Sigmoid colon (tissue), 7 donors: ENCODE measurements around the gene WIPF3. TPM values are rescaled to one million over a fixed set of nuclear protein-coding genes. Genes with fewer than 3 reads are reported as not detected.

Experiments
- DNase-seq: peaks from one replicate; pipeline ENCODE4 v3.0.0-alpha.2; 2019
- H3K27ac ChIP-seq, 4 donors: fragments of 200-600 bp; sonication (generic); one replicate each; pipeline ENCODE4 v1.5.1; 2016 to 2019; ENCODE audit warnings: mild to moderate bottlenecking in 1 of 4
- H3K27me3 ChIP-seq, 3 donors: fragments of 200-600 bp; sonication (generic); one replicate each; pipeline ENCODE4 v1.5.1; 2019; ENCODE audit warnings: mild to moderate bottlenecking in 1 of 3
- H3K36me3 ChIP-seq, 4 donors: fragments of 200-600 bp; sonication (generic); one replicate each; pipeline ENCODE4 v1.5.1; 2016 to 2019
- H3K4me1 ChIP-seq, 4 donors: fragments of 200-600 bp; sonication (generic); one replicate each; pipeline ENCODE4 v1.5.1; 2017 to 2019
- H3K4me3 ChIP-seq, 4 donors: fragments of 200-600 bp; sonication (generic); one replicate each; pipeline ENCODE4 v1.5.1; 2017 to 2019; ENCODE audit warnings: mild to moderate bottlenecking in 2 of 4, moderate library complexity in 1 of 4
- H3K9me3 ChIP-seq, 4 donors: fragments of 200-600 bp in 3 of 4; sonication (generic) in 3 of 4; one replicate each; pipeline versions ENCODE4 v1.5.1 to v1.6.1; 2013 to 2019
- EP300 ChIP-seq, 4 donors: sonication (generic); formaldehyde crosslinking; IDR thresholded peaks; one replicate each; pipeline ENCODE4 v1.6.1; 2017; ENCODE audit warnings: antibody characterized with exemption in 4 of 4
- POLR2A ChIP-seq, 2 donors: fragments of 450-650 bp; IDR thresholded peaks; one replicate each; pipeline ENCODE4 v1.6.1; 2016; ENCODE audit warnings: antibody characterized with exemption in 2 of 2, mild to moderate bottlenecking in 2 of 2, moderate library complexity in 2 of 2
- POLR2AphosphoS5 ChIP-seq, 4 donors: sonication (generic); formaldehyde crosslinking; IDR thresholded peaks; one replicate each; pipeline ENCODE4 v1.6.1; 2017; ENCODE audit warnings: antibody characterized with exemption in 4 of 4
- WGBS, 2 donors: extraction: QIAGEN DNeasy Blood & Tissue Kit; methylation state at CpG; one replicate each; pipeline ENCODE4 v1.1.7; 2013; 5-methylcytosine and 5-hydroxymethylcytosine counted together
- intact Hi-C: fragments of 100-400 bp; cut with DNase I; formaldehyde crosslinking; loops from one replicate; pipeline ENCODE4 v1.15.1; 2023
- polyA plus RNA-seq, 3 donors: library from polyadenylated mRNA; stranded (reverse); fragments of 200-250 nt; gene quantifications; one replicate each; pipeline ENCODE4 v1.2.3, GENCODE V29; 2013
- small RNA-seq, 3 donors: library from RNA; depleted of rRNA; stranded (forward); fragments of <200 nt; gene quantifications; one replicate each; pipeline ENCODE3, GENCODE V24; 2016
- total RNA-seq, 4 donors: library from RNA; depleted of rRNA; stranded (reverse); fragments of >200 nt; gene quantifications; one replicate each; pipeline ENCODE4 v1.1.0, GENCODE V29; 2016
- TF ChIP-seq, protein P1 (sequence below), 4 experiments: fragments of 450-650 bp in 3 of 4; fragments of 200-600 bp in 1 of 4; IDR thresholded peaks; one replicate each; pipeline ENCODE4 v1.5.1; 2016 to 2019; ENCODE audit warnings: antibody characterized with exemption in 4 of 4, mild to moderate bottlenecking in 3 of 4, moderate library complexity in 2 of 4
- donor health status: healthy with polysubstance abuse.
- donor health status: Bipolar disorder and iron deficiency.
- donor health status: healthy.

Gene WIPF3
- total and polyA plus RNA-seq, 7 donors = 0.46 to 4.7 (median 0.71) TPM

- intact Hi-C loops = no loop called here
- 97% methylated on average over 1 of the region's 1 CpG for WGBS, 2 donors
- Histone ChIP-seq H3K9me3 (no peaks in the 10 kb centered on the region), H3K4me1 (peaks cover 0 to 3% (median 0%) of the 10 kb centered on the region in 4 donors), H3K27me3 (no peaks in the 10 kb centered on the region), H3K36me3 (peaks cover 0 to 4% (median 0%) of the 10 kb centered on the region in 4 donors), H3K4me3 (no peak overlapping the region), H3K27ac (no peak overlapping the region)
- no peak for DNase-seq
- TF ChIP-seq, protein P1, sequence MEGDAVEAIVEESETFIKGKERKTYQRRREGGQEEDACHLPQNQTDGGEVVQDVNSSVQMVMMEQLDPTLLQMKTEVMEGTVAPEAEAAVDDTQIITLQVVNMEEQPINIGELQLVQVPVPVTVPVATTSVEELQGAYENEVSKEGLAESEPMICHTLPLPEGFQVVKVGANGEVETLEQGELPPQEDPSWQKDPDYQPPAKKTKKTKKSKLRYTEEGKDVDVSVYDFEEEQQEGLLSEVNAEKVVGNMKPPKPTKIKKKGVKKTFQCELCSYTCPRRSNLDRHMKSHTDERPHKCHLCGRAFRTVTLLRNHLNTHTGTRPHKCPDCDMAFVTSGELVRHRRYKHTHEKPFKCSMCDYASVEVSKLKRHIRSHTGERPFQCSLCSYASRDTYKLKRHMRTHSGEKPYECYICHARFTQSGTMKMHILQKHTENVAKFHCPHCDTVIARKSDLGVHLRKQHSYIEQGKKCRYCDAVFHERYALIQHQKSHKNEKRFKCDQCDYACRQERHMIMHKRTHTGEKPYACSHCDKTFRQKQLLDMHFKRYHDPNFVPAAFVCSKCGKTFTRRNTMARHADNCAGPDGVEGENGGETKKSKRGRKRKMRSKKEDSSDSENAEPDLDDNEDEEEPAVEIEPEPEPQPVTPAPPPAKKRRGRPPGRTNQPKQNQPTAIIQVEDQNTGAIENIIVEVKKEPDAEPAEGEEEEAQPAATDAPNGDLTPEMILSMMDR (IDR thresholded peaks at IDR 0.05) = no peak
- no peak for TF ChIP-seq POLR2A (IDR thresholded peaks at IDR 0.05)
- no peak for TF ChIP-seq POLR2AphosphoS5 (IDR thresholded peaks at IDR 0.05)
- no peak for TF ChIP-seq EP300 (IDR thresholded peaks at IDR 0.05)
Measured at GRCh38 chr7:29962035-29962434, 155.7 kb downstream of the WIPF3 start.

- Histone ChIP-seq H3K27ac (no peak overlapping the region), H3K9me3 (no peaks in the 10 kb centered on the region), H3K4me1 (peaks cover 0 to 6% (median 2%) of the 10 kb centered on the region in 4 donors), H3K27me3 (no peaks in the 10 kb centered on the region), H3K4me3 (no peak overlapping the region), H3K36me3 (peaks cover 0 to 5% (median 0%) of the 10 kb centered on the region in 4 donors)
- WGBS, 2 donors = 77 to 89% methylated on average over 3 of the region's 3 CpGs
- DNase-seq = no peak
- TF ChIP-seq, protein P1 (IDR thresholded peaks at IDR 0.05) = no peak
- no peak for TF ChIP-seq POLR2AphosphoS5 (IDR thresholded peaks at IDR 0.05)
- TF ChIP-seq POLR2A (IDR thresholded peaks at IDR 0.05) = no peak
- no peak for TF ChIP-seq EP300 (IDR thresholded peaks at IDR 0.05)
- intact Hi-C loops = no loop called here
Measured at GRCh38 chr7:29965030-29965429, 158.7 kb downstream of the WIPF3 start.

Small RNAs within 50 kb of the gene (small RNA-seq; reads per million reads assigned to genes)
- gene RF01210 = 0 reads per million in 3 donors

Other genes with a start within 250 kb of the WIPF3 start
- gene PRR15, start 242.7 kb upstream of the WIPF3 start, total RNA-seq = under 1 TPM in 1 of 4 donors, not detected in 3; 0.27 TPM
- gene PRR15, start 242.7 kb upstream of the WIPF3 start, polyA plus RNA-seq = 100 to 1,000 TPM; 104 to 318 (median 228) TPM
- 10 to 100 TPM; 44.5 to 55.0 (median 51.0) TPM for gene SCRN1, start 183.3 kb downstream of the WIPF3 start, total RNA-seq
- gene SCRN1, start 183.3 kb downstream of the WIPF3 start, polyA plus RNA-seq = 10 to 100 TPM in 1 of 3 donors, 1 to 10 TPM in 2; 5.1 to 12.8 (median 9.0) TPM
- gene FKBP14, start 220.2 kb downstream of the WIPF3 start, total RNA-seq = 10 to 100 TPM in 2 of 4 donors, 1 to 10 TPM in 2; 6.3 to 11.4 (median 9.4) TPM
- 1 to 10 TPM; 1.8 to 4.0 (median 2.4) TPM for gene FKBP14, start 220.2 kb downstream of the WIPF3 start, polyA plus RNA-seq
- gene PLEKHA8, start 221.9 kb downstream of the WIPF3 start, total RNA-seq = 10 to 100 TPM in 2 of 4 donors, 1 to 10 TPM in 2; 7.7 to 12.2 (median 9.1) TPM
- 1 to 10 TPM; 3.2 to 5.2 (median 4.8) TPM for gene PLEKHA8, start 221.9 kb downstream of the WIPF3 start, polyA plus RNA-seq